A673 (cell line): ENCODE results near the gene GIPC2. TPM values are rescaled to one million over a fixed set of nuclear protein-coding genes. Genes with fewer than 3 reads are reported as not detected.
A peak's percentile ranks its signal among the peaks of the same experiment; 100 is the strongest.

Source experiments
- BruUV-seq: library from RNA; stranded (reverse); fragments of 400-500 nt; replicated peaks from 2 replicates; lab custom pipeline; 2021; lab: Mats Ljungman, UMichigan
- CTCF ChIA-PET: fragments of 300-600 bp; sonication (Branson Sonifier 250); formaldehyde crosslinking; loops from one replicate; lab custom pipeline; 2022; ENCODE audit warnings: antibody characterized with exemption; lab: Charles Lee
- POLR2A ChIA-PET: fragments of 300-600 bp; sonication (Branson Sonifier 250); formaldehyde crosslinking; loops from one replicate; lab custom pipeline; 2022; ENCODE audit warnings: antibody characterized with exemption; ENCODE audit not compliant: low non-redundant PET; lab: Charles Lee
- DNase-seq: peaks from one replicate; pipeline ENCODE4 v3.0.0-alpha.2; 2015; ENCODE audit warnings: low spot score
- H3K27ac ChIP-seq: fragments of 200-600 bp; sonication (generic); 2 replicates; pipeline ENCODE4 v1.5.1; 2016; ENCODE audit warnings: mixed run types, low read depth, mild to moderate bottlenecking, mixed read lengths, antibody characterized with exemption, low read length; ENCODE audit not compliant: poor library complexity, severe bottlenecking
- H3K27me3 ChIP-seq: fragments of 200-600 bp; sonication (generic); replicated peaks from 2 replicates; pipeline ENCODE4 v1.6.1; 2017; ENCODE audit warnings: mixed run types, low read depth, mild to moderate bottlenecking, mixed read lengths, antibody characterized with exemption, low read length; ENCODE audit not compliant: insufficient read depth, poor library complexity
- H3K36me3 ChIP-seq: fragments of 200-600 bp; sonication (generic); 2 replicates; pipeline ENCODE4 v1.6.1; 2016; ENCODE audit warnings: mixed run types, mild to moderate bottlenecking, mixed read lengths, antibody characterized with exemption, low read length; ENCODE audit not compliant: insufficient read depth, poor library complexity, severe bottlenecking
- H3K4me1 ChIP-seq: fragments of 200-600 bp; sonication (generic); 2 replicates; pipeline ENCODE4 v1.6.1; 2017; ENCODE audit warnings: mixed run types, mild to moderate bottlenecking, mixed read lengths, antibody characterized with exemption, low read length; ENCODE audit not compliant: insufficient read depth, poor library complexity, severe bottlenecking
- H3K4me3 ChIP-seq: fragments of 200-600 bp; sonication (generic); 2 replicates; pipeline ENCODE4 v1.5.1; 2016; ENCODE audit warnings: low read depth, mixed run types, mild to moderate bottlenecking, mixed read lengths, low read length; ENCODE audit not compliant: poor library complexity, severe bottlenecking
- H3K9me3 ChIP-seq: fragments of 200-600 bp; sonication (generic); 2 replicates; pipeline ENCODE4 v1.6.1; 2016; ENCODE audit warnings: mixed run types, low read depth, mild to moderate bottlenecking, mixed read lengths, antibody characterized with exemption, low read length; ENCODE audit not compliant: poor library complexity, severe bottlenecking
- EZH2 ChIP-seq: fragments of 200-600 bp; sonication (generic); IDR thresholded peaks from 2 replicates; pipeline ENCODE4 v1.6.1; 2017; ENCODE audit warnings: borderline replicate concordance, low read depth, mild to moderate bottlenecking, mixed read lengths, antibody characterized with exemption, low read length; ENCODE audit not compliant: poor library complexity, severe bottlenecking
- intact Hi-C: fragments of 100-400 bp; cut with micrococcal nuclease; formaldehyde crosslinking; loops from one replicate; pipeline ENCODE4 v1.10.0; 2022; ENCODE audit not compliant: unreplicated experiment
- total RNA-seq: library from RNA; stranded (reverse); gene quantifications from 2 replicates; pipeline ENCODE4 v1.2.3, GENCODE V29; 2021
- TF ChIP-seq, protein P1 (sequence below): fragments of 300-800, 200-600 bp; sonication (generic); conservative IDR thresholded peaks from 2 replicates; pipeline ENCODE4 v1.5.1; 2017; ENCODE audit warnings: low read depth, mild to moderate bottlenecking, antibody characterized with exemption, low read length, moderate library complexity, mixed read lengths

The GIPC2 gene
- total RNA-seq, 1 experiment from 2014 or later = not detected

DNA sequence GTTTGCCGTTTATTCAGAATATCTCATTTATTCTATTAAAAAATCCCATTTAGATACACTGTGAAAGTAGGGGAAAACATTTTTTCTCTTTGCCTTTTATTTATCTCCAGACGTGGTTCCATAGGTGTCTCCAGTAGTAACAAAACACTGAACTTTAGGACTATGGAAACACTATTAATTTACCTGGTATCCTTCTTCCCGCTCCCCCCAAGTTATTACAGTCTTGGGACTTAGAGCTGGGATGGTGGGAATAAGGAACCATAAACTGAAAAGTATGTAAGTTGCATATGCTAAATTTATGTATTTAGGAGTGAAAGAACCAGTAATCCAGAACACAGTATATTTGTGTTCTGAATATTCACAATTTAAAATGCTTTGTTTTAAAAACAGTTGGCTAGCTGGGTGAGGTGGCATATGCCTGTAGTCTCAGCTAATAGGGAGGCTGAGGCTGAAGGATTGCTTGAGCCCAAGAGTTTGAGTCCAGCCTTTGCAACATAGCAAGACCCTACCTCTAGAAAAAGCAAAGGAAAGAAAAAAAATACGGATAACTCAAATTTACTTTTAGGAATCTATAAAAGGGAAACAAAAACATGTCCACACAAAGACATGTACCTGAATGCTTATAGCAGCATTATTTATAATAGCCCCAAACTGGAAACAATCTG lies 38.0 kb upstream of the GIPC2 start:
- no TSS peak for BruUV-seq
- peaks cover 17% of the 10 kb centered on the region for H3K4me1 ChIP-seq
- H3K27me3 ChIP-seq = no peaks in the 10 kb centered on the region
- ChIA-PET POLR2A (interaction anchor here (0.6 kb wide), 1 partner anchor 32 kb away, joined by 6 read pairs; no protein-coding TSS in a partner anchor), CTCF (no interaction called here)
- no peak for DNase-seq
- no peaks in the 10 kb centered on the region for H3K9me3 ChIP-seq
- peak overlapping the region; percentile 60 for H3K4me3 ChIP-seq
- no peak for TF ChIP-seq EZH2
- TF ChIP-seq, protein P1, sequence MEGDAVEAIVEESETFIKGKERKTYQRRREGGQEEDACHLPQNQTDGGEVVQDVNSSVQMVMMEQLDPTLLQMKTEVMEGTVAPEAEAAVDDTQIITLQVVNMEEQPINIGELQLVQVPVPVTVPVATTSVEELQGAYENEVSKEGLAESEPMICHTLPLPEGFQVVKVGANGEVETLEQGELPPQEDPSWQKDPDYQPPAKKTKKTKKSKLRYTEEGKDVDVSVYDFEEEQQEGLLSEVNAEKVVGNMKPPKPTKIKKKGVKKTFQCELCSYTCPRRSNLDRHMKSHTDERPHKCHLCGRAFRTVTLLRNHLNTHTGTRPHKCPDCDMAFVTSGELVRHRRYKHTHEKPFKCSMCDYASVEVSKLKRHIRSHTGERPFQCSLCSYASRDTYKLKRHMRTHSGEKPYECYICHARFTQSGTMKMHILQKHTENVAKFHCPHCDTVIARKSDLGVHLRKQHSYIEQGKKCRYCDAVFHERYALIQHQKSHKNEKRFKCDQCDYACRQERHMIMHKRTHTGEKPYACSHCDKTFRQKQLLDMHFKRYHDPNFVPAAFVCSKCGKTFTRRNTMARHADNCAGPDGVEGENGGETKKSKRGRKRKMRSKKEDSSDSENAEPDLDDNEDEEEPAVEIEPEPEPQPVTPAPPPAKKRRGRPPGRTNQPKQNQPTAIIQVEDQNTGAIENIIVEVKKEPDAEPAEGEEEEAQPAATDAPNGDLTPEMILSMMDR = no peak
- no peaks in the 10 kb centered on the region for H3K36me3 ChIP-seq
- intact Hi-C loops = no loop called here
- H3K27ac ChIP-seq = no peak overlapping the region

DNA sequence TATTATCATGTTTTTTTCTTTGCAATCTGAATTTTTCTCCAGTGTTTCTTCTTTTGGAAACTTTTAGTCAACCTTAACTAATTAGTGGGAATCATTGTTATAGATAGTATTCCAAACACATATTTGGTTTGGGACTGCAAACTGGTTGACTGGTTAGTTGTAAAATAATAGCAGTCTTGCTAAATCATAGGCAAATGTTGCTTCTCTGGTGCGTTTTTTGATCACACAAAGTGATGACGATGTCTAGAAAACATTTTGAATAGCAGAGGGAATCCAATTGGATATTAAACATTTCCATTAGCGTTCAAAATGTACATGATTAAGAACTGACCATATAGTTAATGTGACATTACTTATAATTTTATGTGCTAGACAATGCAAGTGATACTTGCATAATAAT lies 36.5 kb upstream of the GIPC2 start:
- intact Hi-C loops = no loop called here
- Histone ChIP-seq H3K27ac (no peak overlapping the region), H3K9me3 (no peaks in the 10 kb centered on the region), H3K27me3 (no peaks in the 10 kb centered on the region), H3K4me3 (peak overlapping the region; percentile 60), H3K4me1 (peaks cover 10% of the 10 kb centered on the region), H3K36me3 (peaks cover 15% of the 10 kb centered on the region)
- no TSS peak for BruUV-seq
- CTCF ChIA-PET = no interaction called here
- TF ChIP-seq EZH2 = no peak
- TF ChIP-seq, protein P1 = no peak
- POLR2A ChIA-PET = no interaction called here
- no peak for DNase-seq

DNA sequence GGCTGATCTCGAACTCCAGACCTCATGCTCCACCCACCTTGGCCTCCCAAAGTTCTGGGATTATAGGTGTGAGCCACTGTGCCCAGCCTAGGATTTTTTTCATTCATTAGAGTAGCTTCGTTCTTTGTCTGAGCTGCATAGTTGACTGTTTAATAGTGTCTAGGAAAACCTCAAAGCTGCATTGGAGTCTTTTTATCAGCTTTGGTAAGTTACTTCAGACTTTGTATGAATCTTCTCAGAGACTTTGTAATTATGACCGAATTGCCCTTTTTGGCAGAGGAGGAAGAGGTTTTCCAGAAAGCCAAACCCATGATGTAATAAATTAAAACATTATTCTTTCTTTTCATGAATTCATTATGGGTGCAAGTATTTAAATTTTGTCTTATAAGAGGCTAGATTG lies 35.9 kb upstream of the GIPC2 start:
- no peak overlapping the region for H3K4me3 ChIP-seq
- BruUV-seq = no TSS peak
- H3K27ac ChIP-seq = no peak overlapping the region
- H3K9me3 ChIP-seq = no peaks in the 10 kb centered on the region
- DNase-seq = no peak
- TF ChIP-seq EZH2 = no peak
- TF ChIP-seq, protein P1 = no peak
- POLR2A ChIA-PET = no interaction called here
- CTCF ChIA-PET = no interaction called here
- H3K27me3 ChIP-seq = no peaks in the 10 kb centered on the region
- peaks cover 10% of the 10 kb centered on the region for H3K4me1 ChIP-seq
- peaks cover 18% of the 10 kb centered on the region for H3K36me3 ChIP-seq
- intact Hi-C loops = no loop called here
